Measurements from ENCODE around the gene DHRS11. TPM values are rescaled to one million over a fixed set of nuclear protein-coding genes. Genes with fewer than 3 reads are reported as not detected.

The DHRS11 gene, protein sequence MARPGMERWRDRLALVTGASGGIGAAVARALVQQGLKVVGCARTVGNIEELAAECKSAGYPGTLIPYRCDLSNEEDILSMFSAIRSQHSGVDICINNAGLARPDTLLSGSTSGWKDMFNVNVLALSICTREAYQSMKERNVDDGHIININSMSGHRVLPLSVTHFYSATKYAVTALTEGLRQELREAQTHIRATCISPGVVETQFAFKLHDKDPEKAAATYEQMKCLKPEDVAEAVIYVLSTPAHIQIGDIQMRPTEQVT
- 10 to 100 TPM; 10.3 to 13.2 (median 11.9) TPM for polyA plus RNA-seq (ENCODE audit: insufficient read depth in 1 of 5, insufficient read length in 5 of 5, low replicate concordance in 1 of 5)
- long read RNA-seq, donor 1, full-length matches to known transcripts: 13 of 13 reads
- long read RNA-seq, donor 1, partial matches to known transcripts: 0 of 13 reads
- long read RNA-seq, donor 1, other reads (novel, unspliced or antisense): 0 of 13 reads
- long read RNA-seq, donor 2, full-length matches to known transcripts: 6 of 6 reads
- long read RNA-seq, donor 2, partial matches to known transcripts: 0 of 6 reads
- long read RNA-seq, donor 2, other reads (novel, unspliced or antisense): 0 of 6 reads
- long read RNA-seq, donor 3, full-length matches to known transcripts: 5 of 5 reads
- long read RNA-seq, donor 3, partial matches to known transcripts: 0 of 5 reads
- long read RNA-seq, donor 3, other reads (novel, unspliced or antisense): 0 of 5 reads
- long read RNA-seq, donor 4, full-length matches to known transcripts: 8 of 8 reads
- long read RNA-seq, donor 4, partial matches to known transcripts: 0 of 8 reads
- long read RNA-seq, donor 4, other reads (novel, unspliced or antisense): 0 of 8 reads
- long read RNA-seq, donor 5, full-length matches to known transcripts: 8 of 8 reads
- long read RNA-seq, donor 5, partial matches to known transcripts: 0 of 8 reads
- long read RNA-seq, donor 5, other reads (novel, unspliced or antisense): 0 of 8 reads
- long read RNA-seq, donor 6, full-length matches to known transcripts: 12 of 12 reads
- long read RNA-seq, donor 6, partial matches to known transcripts: 0 of 12 reads
- long read RNA-seq, donor 6, other reads (novel, unspliced or antisense): 0 of 12 reads
- long read RNA-seq, donor 7, full-length matches to known transcripts: 6 of 6 reads
- long read RNA-seq, donor 7, partial matches to known transcripts: 0 of 6 reads
- long read RNA-seq, donor 7, other reads (novel, unspliced or antisense): 0 of 6 reads
- long read RNA-seq, donor 8, full-length matches to known transcripts: 1 of 1 reads
- long read RNA-seq, donor 8, partial matches to known transcripts: 0 of 1 reads
- long read RNA-seq, donor 8, other reads (novel, unspliced or antisense): 0 of 1 reads

DNA sequence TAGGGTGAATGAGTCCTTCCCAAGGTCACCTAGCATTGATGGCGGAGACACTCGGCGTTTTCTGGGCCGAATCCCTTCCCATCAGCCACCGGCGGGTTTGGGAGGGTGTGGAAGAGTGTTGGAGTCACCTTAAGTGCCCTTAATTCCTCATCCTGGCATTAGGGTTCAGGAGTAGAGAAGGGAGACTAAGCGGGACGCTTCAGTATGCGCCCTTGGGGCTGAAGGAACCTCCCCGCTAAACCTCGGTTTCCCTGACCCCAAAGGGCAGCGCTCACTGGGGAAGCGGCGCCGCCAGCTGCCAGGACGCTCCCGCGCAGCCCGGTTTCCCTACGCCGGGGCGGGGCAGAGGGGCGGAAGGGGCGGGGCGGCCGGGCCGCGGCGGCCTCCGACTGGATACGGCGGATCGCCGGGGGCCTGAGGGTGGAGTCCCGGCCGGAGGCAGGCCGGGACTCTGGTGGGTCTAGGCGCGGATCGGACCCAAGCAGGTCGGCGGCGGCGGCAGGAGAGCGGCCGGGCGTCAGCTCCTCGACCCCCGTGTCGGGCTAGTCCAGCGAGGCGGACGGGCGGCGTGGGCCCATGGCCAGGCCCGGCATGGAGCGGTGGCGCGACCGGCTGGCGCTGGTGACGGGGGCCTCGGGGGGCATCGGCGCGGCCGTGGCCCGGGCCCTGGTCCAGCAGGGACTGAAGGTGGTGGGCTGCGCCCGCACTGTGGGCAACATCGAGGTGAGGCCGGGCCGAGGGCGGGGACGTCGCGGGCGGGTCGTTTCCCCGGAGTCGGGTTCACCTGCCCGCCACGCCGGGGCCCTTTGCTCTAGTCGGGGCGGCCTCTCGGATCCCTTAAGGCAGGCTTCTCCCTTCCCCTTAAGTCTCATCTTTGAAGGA is at the start of gene DHRS11:
TSS of gene DHRS11 (plus strand) at position 446 of the 882 bp plus-strand sequence. CDS start at position 577, 131 bp downstream.
- peak; percentile 64 to 68 for DNase-seq

DNA sequence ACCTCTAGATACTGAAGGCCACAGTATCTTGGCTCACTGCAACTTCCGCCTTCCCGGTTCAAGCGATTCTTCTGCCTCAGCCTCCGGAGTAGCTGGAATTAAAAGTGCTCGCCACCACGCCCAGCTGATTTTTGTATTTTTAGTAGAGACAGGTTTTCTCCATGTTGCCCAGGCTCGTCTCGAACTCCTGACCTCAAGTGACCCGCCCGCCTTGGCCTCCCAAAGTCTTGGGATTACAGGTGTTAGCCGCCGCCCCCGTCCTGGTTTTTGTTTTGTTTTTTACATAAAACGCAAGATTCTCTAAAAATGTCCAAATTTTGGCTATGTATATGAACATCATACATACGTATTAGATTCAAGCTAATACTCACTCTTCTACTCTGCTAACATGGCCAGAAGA is 48.9 kb upstream of the DHRS11 start:
- DNase-seq: no peak

DNA sequence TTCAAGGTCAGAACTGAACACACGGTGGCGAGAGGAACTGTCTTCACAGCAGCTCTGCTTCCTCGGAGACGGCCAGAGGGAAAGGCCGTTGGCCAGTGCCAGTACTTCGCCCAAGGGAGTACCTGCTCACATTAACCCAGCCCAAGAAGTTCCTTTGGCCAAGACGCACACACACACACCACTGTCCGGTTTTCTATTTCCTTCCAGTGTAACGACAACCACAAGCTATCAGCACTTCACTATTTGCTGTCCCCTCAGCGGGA is 47.7 kb upstream of the DHRS11 start:
- no peak for DNase-seq

DNA sequence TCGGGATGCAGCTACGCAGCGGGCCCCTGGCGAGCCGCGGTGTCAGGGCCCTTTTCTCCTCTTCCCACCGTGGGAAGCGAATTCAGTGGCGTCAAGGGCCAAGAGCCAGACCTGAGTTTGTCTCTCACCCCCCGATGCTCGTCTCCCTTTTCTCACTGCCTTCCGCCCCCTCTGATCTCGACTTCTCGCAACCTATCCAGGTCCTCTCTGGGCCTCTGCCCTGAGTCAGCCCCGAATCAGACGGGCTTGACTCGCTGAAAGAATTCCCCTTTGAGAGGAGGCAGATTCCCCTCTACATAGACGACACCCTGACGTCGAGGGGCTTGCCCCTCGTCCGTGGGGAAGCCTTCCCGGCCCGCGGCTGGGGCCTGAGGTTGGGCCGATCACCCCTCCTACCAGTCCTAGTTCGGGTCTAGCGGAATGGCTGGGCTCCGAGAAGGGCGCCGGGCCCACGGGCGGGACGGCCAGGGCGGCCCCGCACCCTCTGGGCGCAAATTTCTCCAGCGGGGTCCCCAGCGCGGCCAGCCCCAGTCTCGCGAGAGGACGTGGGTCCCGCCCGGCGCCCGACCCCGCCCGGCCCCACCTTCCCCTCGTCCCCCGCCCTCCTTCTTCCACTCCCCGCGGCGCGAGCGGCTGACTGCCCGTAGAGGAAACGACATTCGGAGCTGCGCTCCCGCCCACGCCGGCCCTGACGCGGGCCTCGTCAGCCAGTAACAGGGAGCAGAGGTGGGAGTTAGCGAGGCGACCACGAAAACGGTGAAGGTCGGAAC is 47.2 kb upstream of the DHRS11 start, which contains the start of gene GGNBP2:
TSS of gene GGNBP2 (plus strand) at position 613 of the 770 bp plus-strand sequence. CDS start 806 bp downstream, outside the sequence.
- DNase-seq: peak; percentile 91 to 93

DNA sequence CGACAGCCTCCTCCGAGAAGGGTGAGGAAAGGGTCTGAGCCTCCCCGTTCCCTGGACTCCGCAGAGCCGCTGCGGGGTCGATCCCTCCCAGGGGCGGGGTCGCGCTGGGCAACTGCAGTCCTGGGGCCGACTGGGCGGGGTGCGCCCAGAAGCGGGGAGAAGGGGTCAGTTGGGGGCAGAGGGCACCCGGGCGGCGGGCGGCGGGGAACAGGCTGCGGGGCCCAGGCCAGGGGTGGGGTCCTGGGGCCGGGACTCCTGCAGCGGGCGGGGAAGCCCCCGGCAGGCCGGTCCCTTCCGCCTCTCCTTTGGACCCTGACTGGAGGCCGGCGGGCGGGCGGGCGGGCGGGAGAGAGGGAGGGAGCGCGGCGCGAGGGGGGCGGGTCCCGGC is 46.6 kb upstream of the DHRS11 start:
- DNase-seq: peak in 1 of 2 donors; percentile 91

DNA sequence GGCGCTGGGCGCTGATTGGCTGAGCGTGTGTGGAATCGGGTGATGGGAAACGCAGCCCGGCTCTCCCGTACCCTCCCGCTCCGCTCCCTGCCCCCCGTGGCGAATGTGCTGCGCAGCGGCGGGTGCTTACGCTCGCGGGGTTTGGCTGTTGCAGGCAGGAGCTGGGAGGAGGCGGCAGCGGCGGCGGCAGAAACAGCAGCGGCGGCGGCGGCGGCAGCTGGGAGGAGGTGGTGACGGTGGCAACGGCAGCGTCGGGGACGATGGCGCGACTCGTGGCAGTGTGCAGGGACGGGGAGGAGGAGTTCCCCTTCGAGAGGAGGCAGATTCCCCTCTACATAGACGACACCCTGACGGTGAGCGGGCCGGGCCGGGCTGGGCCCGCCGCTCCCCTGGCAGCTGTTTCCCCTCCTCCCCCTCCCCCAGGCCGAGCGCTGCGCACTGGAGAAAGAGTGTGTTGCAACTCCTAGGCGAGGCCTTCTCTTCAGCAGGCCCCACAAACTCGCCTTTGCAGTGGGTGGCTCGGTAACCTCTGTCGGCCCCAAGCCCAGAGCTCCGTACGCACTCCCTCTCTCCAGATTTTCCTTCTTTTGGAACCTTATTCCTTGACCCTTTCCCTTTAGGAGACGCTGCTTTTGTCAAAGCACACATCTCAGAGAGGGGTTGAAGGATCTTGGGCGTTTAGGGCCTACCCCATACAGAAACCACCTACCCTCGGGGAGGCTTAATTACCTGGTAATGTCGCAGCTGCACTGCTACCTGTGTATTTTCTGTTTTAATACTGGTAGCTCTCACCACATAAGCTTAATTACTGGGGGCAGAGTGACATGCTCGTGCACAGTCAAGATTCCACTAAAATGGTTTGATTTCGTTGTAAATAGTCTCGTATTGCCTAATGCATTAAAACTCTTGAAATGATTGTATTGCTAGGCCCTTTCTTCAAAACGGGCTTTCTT is 45.9 kb upstream of the DHRS11 start:
- DNase-seq: peak; percentile 96 to 97

DNA sequence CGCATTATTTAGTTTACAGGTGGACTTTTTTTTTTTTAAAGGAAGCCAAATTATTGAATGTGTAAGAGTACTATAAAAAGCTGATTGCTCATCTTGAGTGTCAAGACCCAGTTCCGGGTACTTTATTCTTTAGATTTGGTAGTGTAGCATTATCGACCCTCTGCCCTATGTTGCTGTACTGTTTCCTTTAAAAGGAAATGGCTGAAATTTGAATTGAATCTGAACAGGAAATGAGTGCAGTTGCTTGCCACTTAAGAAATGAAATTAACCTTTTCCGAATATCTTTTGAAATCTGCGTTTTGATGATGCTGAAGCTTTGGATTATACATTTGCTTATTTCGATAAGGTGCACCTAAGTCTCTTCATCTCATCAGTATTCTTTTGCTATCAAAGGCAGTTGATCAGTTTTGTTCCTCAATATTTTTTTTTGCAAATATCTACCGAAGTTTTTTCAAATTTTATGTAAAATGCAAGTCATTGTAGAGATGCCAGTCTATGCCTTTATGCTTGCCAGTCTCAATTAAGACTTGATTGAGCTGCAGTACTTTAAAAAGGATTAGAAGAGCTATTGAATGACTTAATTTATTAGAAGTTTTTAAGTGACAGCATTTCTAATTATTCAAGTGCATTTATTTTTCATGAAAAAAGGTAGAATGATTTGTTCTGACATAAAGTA is 45.1 kb upstream of the DHRS11 start:
- DNase-seq: no peak

DNA sequence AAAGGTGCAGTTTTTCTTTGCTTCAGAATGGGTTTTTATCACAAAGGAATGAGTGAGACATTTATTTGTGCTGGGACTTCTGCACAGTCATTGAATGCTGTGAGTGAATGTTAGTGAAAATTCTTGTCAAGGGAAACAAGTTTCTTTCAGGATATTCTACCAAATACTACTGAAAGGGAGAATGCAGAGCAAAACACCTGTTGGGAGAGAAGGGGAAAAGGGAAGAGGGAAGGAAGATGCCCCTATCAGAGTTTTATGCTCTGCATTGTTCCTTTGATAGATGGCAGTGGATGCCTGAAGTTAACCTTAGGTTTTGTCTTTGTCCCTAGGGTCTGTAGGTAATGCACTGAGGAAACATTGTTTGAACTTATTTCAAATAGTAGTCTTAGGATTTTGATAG is 43.9 kb upstream of the DHRS11 start:
- DNase-seq: no peak

DNA sequence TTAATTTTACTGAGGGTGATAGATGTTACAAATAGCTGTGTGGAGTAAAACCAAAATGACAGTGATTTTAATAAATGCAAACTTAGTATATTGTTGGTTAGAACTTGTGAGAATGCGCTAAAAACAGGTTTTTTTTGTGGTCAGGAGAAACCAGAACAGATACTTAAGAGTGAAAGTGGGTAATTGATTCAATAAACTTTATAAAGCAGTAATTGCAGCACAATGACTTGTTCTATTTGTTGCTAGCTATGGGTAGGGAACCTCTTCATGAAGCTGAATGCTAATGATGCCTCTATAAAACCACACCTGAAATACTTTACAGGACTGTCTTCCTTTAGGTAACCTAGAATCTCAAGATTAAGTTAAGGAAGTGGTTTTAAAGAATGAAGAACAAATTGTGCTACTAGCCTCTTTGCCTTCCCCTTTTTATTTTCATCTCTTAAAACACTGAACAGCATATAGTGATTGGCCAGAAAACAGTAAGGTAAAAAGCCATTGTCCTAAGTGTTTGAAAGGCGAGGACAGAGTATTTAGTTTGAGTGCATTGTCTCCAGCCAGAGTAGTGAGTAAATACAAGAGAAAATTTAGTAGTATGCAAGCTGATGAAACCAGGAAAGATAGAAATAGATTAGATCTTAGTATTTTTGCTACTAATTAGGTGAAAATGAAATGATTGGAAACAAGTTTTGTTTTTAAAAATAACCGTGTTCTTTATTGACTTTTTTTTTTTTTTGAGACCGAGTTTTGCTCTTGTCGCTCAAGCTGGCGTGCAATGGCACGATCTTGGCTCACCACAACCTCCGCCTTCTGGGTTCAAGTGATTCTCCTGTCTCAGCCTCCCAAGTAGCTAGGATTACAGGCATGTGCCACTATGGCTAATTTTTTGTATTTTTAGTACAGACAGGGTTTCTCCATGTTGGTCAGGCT is 40.9 kb upstream of the DHRS11 start:
- no peak for DNase-seq

DNA sequence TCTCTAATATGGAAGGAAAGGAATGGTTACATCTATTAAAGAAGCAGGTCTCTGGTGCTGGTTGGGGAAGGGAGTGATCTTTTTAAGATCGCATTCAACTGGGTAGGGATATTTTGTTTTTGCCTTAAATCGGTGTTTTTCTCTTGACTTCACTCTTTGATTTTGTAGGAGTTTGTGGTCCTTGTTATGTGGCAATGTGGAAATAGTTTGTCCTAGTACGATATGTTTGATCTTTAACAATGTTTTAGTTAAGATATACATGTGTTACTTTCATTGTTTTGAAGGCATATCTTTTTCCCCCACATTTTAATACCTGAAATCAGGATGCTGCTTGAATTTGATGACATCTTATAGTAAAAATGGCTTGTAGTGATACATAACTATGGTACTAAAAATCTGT is 38.2 kb upstream of the DHRS11 start:
- DNase-seq: no peak

DNA sequence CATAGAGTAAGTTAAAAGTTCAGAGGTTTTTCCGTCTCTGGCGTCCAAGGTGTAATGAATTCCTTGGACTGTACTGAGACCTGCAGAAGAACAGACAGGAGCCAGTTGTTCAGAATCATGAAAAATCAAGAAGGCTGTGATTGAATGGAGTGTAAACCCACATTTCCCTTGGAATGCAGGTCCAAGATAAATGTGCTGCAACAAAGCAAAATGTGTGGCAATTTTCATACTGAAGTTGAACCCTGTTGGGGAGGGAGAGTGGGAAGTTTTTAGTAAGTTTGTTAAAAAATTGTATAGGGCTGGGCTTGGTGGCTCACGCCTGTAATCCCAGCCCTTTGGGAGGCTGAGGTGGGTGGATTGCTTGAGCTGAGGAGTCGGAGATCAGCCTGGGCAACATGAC is 25.6 kb upstream of the DHRS11 start:
- DNase-seq: no peak

DNA sequence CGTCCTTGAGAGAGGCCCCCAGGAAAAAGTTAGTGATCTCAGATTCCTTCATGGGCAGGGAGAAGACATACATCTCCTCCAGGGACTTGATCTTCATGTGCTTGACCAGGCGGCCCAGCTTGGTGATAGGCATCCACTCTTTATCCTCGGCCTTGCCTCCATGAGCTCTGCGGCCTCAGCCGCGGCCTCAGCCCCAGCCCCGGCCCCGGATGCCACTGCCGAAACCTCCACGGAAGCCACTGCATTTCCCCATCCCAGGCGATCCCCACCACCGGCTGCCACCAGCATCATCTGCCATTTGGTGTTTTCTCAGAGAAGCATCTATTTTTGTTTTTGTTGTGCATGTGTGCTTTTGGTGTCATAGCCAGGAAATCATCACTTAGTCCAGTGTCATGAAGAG is 16.7 kb upstream of the DHRS11 start:
- DNase-seq: no peak

DNA sequence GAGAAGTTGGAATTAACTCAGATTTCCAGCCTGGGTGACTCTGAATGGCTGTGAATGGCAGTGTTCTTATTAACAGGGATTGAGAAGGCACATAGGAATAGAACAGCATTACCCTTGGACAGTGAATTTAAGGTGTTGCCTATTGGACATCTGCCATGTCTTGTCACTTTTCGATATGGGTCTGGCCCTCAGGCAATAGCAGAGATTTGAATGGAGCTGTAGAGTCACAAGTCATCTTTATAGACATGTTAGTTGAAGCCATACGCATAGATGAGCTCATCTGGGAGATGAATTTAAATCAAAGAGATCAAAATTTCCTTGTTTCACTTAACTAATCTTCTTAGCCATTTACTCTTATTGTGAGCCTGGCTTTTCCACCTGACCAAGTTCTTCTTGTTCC is 14.9 kb upstream of the DHRS11 start:
- no peak for DNase-seq

DNA sequence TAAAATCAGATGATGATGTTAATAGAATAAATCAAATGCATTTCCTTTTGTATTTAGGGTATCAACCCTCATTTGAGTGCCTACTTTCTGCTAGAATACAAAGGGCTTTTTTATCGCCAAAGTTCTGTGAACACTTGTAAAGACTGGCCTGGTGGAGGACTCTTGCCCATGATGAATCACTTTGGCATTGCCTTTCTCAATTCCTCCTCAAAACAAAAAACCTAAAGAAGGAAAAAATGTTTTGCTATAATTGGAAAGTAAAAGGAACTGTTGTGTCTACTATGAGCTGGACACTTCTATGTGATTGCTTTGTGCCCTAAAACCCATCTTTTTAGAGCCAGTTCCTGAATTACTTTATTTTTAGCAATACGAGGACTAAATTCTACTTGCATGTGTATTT is 13.0 kb upstream of the DHRS11 start:
- no peak for DNase-seq

DNA sequence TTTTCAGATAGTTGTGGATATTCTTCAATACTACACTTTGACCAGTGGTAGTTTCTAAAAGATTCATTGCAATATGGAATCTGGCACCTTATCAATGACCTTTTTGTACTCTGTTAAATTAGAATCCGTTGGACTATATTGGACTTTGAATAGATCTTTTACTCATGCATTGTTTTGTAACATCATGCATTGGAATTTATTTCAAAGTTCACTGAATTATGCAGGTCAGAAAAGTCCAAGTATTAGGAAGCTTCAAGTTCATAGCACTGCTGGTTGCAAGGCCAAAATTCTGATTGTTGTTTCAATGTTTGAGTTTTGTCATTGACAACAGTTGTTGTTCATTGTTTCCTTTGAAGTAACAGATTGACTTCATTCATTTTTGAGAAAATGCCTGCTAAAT is 7.9 kb upstream of the DHRS11 start:
- no peak for DNase-seq

DNA sequence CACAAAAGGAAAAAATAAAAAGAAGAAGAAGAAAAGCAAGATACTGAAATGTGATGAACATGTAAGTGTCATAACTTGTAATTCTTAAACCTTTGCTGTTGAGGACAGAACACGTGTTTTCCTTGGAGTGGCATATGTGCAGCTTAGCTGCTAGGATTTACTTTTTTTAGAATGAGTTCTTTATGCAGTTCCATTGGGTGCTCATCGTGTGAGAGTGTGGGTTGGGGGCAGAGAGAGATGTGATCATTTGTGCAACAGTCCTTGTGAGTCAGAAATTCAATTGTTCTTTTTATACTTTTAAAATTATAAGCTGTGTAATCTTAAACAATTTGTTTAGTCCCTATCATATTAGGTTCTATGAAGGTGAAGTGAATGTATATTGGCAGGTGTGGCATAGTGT is 5.5 kb upstream of the DHRS11 start:
- DNase-seq: no peak

DNA sequence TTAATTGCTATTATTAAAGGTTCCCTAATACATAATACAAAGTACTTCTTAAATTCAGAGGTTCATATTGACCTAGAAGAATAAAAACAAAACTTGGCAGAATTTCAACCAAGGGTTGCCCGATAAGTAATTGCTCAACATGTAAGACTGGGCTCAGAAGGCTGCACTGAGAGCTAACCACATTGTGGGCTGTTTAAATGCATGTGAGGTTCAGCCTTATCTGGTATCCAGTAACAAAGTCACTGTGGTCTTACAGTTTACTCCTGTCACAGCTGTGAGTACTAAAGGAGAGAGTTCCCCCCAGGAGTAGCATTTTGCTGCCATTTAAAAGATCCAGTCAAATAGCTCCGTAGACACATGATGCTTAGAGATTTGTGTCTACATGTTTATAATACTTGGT is 1.6 kb upstream of the DHRS11 start:
- no peak for DNase-seq
